NCI-H1092 (cell line): ENCODE measurements around the gene HDAC7.

Experiments
- DNase-seq: peaks from one replicate; lab custom pipeline; 2025; lab: John Stamatoyannopoulos, UW

Gene HDAC7

GRCh38 chr12:47778881-47779280 is 40.8 kb downstream of the HDAC7 start:
- no peak for DNase-seq

DNA sequence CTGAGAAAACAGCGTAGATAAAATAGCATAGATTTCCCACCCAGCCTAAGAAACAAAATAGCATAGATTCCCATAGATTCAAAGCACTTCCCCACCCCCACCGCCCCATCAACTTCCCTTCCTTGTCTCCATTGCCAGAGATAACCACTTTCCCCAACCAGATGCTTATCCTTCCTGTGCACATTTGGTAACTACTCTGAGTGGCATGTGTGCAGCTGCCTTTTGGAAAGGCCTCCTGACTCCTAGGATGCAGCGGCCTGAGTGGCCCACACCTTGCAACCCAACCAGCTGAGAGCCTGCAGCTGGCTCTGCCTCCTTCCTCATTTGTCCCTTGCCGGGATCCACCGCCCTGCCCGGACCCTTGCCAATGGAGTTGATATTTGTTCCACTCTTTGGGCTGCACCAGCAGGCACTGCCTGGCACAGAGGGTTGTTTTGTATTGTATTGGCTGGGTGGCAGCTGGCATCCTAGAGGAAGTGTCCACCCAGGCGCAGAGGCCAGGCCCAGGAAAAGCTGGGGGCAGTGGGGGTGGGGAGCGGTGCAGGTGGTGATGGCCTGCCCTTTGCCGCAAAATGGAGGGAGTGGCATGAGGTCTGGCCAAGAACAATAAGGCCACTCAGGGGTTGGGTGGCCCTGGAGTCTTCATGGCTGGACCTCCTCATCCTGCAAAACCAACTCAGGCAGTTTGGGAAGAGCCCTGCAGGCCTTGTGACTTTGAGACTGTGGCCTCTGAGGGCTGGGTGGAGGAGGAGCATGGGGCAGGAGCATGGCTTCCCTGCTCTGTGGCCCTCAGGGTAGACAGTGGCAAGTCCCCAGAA is 41.8 kb downstream of the HDAC7 start:
- DNase-seq = no peak

DNA sequence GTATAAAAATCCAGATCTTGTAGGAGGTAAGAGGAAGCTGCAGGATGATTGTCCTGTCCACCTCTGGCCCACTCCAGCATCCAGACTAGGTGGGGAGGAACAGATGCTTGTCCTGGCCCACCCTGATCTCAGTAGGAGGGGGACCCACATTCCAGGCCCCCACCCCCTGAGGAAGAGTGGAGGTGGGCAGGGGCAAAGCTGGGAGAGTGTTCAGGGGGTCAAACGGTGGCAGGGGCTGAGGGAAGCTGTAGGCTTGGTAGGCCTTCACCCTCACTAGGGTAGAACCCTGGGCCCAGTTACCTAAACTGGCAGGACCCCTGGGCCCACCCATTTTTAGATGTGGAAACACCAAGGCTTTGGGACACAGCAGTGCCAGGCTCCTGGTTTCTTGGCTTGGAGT is 42.6 kb downstream of the HDAC7 start:
- DNase-seq = no peak

- DNase-seq = no peak
Observed at GRCh38 chr12:47776471-47777143, 43.1 kb downstream of the HDAC7 start.

GRCh38 chr12:47775100-47775911 is 44.4 kb downstream of the HDAC7 start:
- DNase-seq = no peak

- no peak for DNase-seq
Observed at GRCh38 chr12:47774663-47775062, 45.0 kb downstream of the HDAC7 start.

- DNase-seq = no peak
Observed at GRCh38 chr12:47773858-47774580, 45.7 kb downstream of the HDAC7 start.

GRCh38 chr12:47773062-47773857 is 46.4 kb downstream of the HDAC7 start, which contains the start of gene SLC48A1:
TSS of gene SLC48A1 (plus strand) at chr12:47773238. CDS start at chr12:47773305, 67 bp downstream.
- DNase-seq = peak; percentile 79

- no peak for DNase-seq
Observed at GRCh38 chr12:47772738-47773061, 47.0 kb downstream of the HDAC7 start.

DNA sequence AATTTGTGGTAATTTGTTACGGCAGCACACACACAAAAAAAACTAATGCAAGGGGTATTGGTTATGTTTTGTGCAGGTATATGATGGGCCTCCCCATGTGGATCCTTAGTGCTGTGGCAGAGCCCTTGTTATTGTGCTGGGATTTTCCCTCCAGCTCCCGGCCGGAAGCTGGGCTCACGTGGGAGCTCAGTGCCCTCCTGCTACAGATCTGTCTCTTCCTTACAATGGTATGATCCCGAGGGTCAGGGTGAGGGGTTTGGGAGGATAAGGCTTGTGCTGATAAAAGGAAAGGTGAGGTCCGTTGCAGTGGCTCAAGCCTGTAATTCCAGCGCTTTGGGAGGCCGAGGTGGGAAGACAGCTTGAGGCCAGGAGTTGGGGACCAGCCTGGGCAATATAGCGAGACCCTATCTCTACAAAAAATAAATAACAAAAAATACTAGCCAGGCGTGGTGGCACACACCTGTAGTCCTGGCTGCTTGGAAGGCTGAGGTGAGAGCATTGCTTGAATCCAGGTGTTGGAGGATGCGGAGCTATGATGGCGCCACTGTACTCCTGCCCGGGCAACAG is 47.5 kb downstream of the HDAC7 start:
- DNase-seq = no peak

DNA sequence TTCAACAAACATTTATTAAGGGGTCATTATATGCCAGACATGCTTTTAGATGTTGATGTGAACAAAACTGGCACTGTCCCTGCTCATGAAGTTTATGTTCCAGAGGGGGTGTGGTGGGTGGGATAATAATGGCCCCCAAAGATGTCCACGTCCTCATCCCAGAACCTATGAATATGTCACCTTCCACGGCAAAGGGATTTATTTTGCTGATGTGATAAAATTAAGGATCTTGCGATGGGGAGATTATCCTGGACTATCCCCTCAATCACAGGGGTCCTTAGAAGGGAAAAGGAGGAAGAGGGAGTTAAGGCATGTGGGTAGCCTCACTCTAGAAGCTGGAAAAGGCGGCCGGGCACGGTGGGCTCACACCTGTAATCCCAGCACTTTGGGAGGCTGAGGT is 48.4 kb downstream of the HDAC7 start:
- DNase-seq = no peak

GRCh38 chr12:47770086-47770726 is 49.5 kb downstream of the HDAC7 start:
- DNase-seq = no peak

GRCh38 chr12:47769234-47770085 is 50.2 kb downstream of the HDAC7 start:
- DNase-seq = no peak

- no peak for DNase-seq
Observed at GRCh38 chr12:47768323-47768811, 51.3 kb downstream of the HDAC7 start.

DNA sequence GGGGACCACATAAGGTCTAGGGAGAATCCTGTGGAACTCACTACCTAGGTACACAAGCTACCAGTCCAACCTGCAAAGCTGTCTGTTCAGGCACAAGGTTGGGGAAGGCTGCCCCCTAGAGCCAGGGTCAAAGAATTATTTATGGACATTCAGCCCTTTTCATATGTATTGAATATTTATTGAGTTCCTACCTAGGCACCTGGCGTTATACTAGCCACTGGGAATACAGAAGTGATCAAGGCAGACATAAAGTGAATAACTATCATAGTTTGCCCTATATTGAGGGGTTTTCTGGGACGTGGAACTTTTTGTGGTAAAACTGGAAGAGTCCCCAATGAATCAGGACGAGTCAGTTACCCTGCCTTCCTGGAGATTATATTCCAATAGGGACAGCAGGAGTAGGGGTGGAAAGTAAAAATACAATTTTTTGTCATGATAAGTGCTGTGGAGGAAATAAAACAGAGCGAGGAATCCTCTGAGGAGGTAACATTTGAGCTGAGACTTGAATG is 52.4 kb downstream of the HDAC7 start:
- peak; percentile 39 for DNase-seq

GRCh38 chr12:47766502-47767215 is 53.0 kb downstream of the HDAC7 start:
- DNase-seq = no peak

DNA sequence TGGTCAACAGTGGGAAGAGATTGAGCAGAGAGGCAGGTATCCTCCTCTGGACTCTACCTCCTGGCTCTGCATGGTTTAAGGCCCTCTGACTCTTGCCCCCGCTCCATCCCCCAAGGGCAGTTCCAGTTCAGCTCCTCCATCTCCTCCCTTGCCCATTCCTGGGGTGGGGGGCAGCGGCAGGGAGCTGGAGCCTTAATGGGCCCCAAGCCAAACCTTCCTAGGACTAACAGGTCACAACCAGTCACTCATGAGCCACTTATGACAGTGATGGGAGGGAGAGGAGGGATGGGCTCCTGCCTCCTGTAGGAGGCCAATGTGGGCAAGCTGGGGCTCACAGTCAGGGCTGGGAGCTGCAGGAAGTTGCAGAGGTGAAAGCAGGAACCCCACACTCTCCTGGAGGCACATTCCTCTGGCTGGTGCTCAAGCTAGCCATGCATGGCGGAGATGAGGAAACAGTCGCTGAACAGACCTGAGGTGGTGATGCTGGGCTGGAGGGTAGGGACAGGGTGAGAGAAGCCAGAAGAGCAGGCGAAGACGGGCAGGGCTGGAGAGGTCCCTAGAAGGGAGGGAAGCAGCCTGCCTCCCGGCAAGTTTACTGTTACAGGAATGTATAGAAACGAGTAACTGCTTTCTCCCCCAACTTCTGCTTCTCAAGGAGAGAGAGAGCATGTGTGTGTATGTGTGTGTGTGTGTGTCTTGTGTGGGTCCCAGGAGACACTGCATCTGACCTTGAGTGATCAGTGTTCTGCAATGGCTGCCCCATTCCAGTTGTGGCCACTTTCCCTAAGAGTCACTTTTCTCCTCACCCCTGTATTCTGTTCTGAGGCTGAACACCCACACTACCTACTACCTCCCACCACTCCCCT is 56.0 kb downstream of the HDAC7 start:
- DNase-seq = no peak
